ENCODE measurements around the gene RIN3. TPM values are rescaled to one million over a fixed set of nuclear protein-coding genes. Genes with fewer than 3 reads are reported as not detected.

Gene RIN3
- total and polyA plus RNA-seq, 3 donors from 2014 or later: 25.9 to 56.2 (median 49.8) TPM

DNA sequence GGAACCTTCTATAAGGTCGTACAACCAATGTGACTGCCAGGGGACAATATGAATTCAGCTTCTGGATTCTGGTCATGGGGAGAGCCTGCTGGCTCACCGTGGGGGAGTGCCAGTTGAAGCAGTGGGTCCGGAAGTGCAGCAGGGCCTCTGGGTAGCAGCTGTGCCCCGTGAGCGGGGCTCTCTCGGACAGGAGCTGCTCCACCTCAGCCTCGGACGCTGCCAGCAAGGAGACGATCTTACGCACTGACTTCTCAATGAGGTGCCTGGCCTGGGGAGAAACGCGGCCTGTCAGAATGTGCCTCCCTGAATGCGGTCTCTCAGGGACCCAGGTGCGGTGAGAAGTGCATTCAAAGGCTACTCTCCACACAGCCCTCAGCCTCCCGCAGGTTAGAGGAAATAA is 192.8 kb downstream of the RIN3 start:
- H3K9me3 ChIP-seq: no peaks in the 10 kb centered on the region
- no peaks in the 10 kb centered on the region for H3K36me3 ChIP-seq (ENCODE audit: low read depth, missing control alignments)
- no peaks in the 10 kb centered on the region for H3K4me1 ChIP-seq
- intact Hi-C loops (cut with DNase I; ENCODE audit: low total_unique reads): no loop called here
- H3K4me3 ChIP-seq: no peak overlapping the region
- no peak overlapping the region for H3K27ac ChIP-seq
- no peaks in the 10 kb centered on the region for H3K27me3 ChIP-seq
- TF ChIP-seq POLR2A (IDR thresholded peaks at IDR 0.05) (no peak), CTCF (IDR thresholded peaks at IDR 0.05) (no peak)
- 88 to 90% methylated on average over 14 to 15 of the region's 15 CpGs for WGBS, 2 donors
- DNase-seq: no peak

GRCh38 chr14:92709340-92710000 is 195.9 kb downstream of the RIN3 start:
- TF ChIP-seq POLR2A (IDR thresholded peaks at IDR 0.05): no peak
- TF ChIP-seq CTCF (IDR thresholded peaks at IDR 0.05): no peak
- intact Hi-C loops (cut with DNase I; ENCODE audit: low total_unique reads): no loop called here
- Histone ChIP-seq H3K9me3 (no peaks in the 10 kb centered on the region), H3K27me3 (no peaks in the 10 kb centered on the region), H3K36me3 (ENCODE audit: low read depth, missing control alignments) (no peaks in the 10 kb centered on the region), H3K4me3 (no peak overlapping the region), H3K27ac (no peak overlapping the region), H3K4me1 (no peaks in the 10 kb centered on the region)
- WGBS, 2 donors: 72 to 77% methylated on average over 12 to 13 of the region's 13 CpGs
- no peak for DNase-seq

- Histone ChIP-seq H3K36me3 (ENCODE audit: low read depth, missing control alignments) (no peaks in the 10 kb centered on the region), H3K9me3 (no peaks in the 10 kb centered on the region)
These were observed 196.4 kb downstream of the RIN3 start for GRCh38 chr14:92710001-92710341.

DNA sequence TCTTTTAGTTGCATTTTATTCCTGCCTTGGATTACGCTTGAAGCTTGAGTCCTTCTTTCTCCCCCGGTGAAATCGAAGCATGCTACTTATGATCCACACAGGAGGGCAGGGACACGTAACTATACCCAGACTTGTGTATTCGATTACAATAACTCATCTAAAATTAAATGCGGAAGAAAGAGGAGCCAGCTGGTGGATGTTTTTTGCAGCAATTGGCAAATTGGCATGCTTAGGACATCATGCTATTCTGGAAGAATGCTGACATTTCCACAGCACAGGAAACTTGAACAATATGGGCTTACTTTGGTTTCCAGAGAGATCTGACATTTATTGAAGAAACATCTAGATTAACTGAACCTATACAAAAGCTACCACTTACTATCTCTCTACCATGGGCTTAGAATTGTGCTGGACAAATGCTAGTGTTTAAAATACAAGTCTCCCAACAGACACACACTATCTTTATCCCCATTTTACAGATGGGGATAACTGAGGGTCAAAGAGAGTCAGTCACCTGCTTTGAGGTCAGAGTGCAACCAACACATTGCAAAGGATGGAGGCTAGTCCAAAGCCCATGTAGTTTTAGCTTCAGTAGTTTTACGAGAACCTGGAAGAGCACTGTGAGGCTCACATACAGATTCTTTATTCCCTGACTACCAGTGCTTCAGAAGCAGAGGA is 198.5 kb downstream of the RIN3 start:
- Histone ChIP-seq H3K9me3 (no peaks in the 10 kb centered on the region), H3K27me3 (no peaks in the 10 kb centered on the region), H3K36me3 (ENCODE audit: low read depth, missing control alignments) (no peaks in the 10 kb centered on the region), H3K4me3 (no peak overlapping the region), H3K27ac (no peak overlapping the region), H3K4me1 (no peaks in the 10 kb centered on the region)
- intact Hi-C loops (cut with DNase I; ENCODE audit: low total_unique reads): no loop called here
- 94 to 99% methylated on average over 7 of the region's 7 CpGs for WGBS, 2 donors
- DNase-seq: no peak
- TF ChIP-seq CTCF (IDR thresholded peaks at IDR 0.05) (no peak), POLR2A (IDR thresholded peaks at IDR 0.05) (no peak)

More at GRCh38 chr14:92710001-92710341, 196.4 kb downstream of the RIN3 start:
- intact Hi-C loops (cut with DNase I; ENCODE audit: low total_unique reads): no loop called here
- no peak overlapping the region for H3K4me3 ChIP-seq
- TF ChIP-seq POLR2A (IDR thresholded peaks at IDR 0.05) (no peak), CTCF (IDR thresholded peaks at IDR 0.05) (no peak)
- DNase-seq: no peak
- WGBS, 2 donors: 95 to 96% methylated on average over 5 of the region's 5 CpGs
- H3K27me3 ChIP-seq: no peaks in the 10 kb centered on the region
- no peak overlapping the region for H3K27ac ChIP-seq
- no peaks in the 10 kb centered on the region for H3K4me1 ChIP-seq

DNA sequence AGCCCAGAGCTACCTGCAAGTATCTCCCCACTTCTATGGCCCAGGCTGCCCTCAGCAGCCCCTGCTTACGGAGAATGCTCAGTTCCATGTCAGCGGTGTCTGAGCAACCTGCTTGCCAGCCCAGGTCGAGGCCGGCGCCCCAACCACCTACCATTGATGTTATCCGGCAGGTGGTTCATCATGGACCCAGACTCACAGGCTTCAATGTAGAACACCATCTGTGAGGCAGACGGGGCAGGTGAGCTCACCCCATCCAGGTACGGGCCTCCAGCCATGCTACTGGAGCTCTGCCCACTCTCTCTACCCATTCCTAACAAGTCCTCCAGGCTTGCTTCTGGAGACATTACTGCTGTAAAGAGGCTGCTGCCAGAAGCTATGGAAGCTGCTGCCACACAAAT is 199.1 kb downstream of the RIN3 start:
- 98 to 100% methylated on average over 4 to 8 of the region's 8 CpGs for WGBS, 2 donors
- Histone ChIP-seq H3K27ac (no peak overlapping the region), H3K4me3 (no peak overlapping the region), H3K4me1 (peaks cover 2% of the 10 kb centered on the region), H3K36me3 (ENCODE audit: low read depth, missing control alignments) (no peaks in the 10 kb centered on the region), H3K9me3 (no peaks in the 10 kb centered on the region), H3K27me3 (no peaks in the 10 kb centered on the region)
- no peak for DNase-seq
- intact Hi-C loops (cut with DNase I; ENCODE audit: low total_unique reads): no loop called here
- no peak for TF ChIP-seq CTCF (IDR thresholded peaks at IDR 0.05)
- TF ChIP-seq POLR2A (IDR thresholded peaks at IDR 0.05): no peak

All from testis (tissue), 3 donors.